HG03196 (cell line): ENCODE results near the gene DEDD2.

ENCODE experiments used
- ATAC-seq: cut with Tn5 transposase; IDR thresholded peaks from one replicate; pipeline ENCODE4 v1.9.1; 2021; ENCODE audit not compliant: unreplicated experiment

DEDD2 gene

DNA sequence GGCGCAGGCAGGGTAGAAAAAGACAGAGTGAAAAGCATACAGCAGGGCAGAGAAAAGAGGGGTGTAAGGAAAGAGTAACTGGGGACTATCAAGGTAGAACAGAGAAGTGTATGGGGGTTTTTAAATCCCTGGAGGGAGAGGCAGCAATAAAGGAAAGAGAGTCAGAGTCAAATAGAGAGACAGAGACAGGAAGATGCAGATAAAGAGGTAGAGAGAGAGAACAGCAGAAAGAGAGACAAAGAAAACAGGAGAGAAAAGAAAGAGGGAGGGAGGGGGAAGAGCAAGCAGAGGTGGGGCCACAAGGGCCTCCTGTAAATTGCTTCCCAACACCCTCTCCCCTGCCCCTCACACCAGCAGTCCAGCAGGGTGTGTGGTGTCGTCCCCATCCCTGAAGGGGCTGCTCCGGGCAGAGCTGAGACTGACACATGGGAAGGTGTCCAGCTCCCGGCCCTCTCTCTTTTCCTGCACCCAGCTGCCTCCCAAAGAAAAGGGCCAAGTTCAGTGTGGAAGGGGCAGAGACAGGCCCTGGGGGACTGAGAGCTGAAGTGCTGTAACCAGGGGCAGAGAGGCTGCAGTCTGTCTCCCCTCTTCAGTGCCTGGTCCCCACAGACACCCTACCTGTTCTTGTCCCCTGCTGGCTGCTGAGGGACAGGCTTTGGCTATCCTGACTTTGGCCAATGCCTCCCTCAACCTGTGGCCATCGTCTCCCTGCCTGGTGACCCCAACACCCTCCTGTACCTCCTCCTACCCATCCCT lies 67.9 kb downstream of the DEDD2 start:
- ATAC-seq, result no peak
